ENCODE results near the gene ORMDL2. TPM values are rescaled to one million over a fixed set of nuclear protein-coding genes. Genes with fewer than 3 reads are reported as not detected.
A peak's percentile ranks its signal among the peaks of the same experiment; 100 is the strongest.
"Not testable (repeated sequence)": the region's sequence is repeated elsewhere in the genome, so short reads cannot be mapped to it uniquely, and the experiment has no call there.

Gene ORMDL2
- total RNA-seq, 1 donor from 2014 or later = 88.4 TPM

DNA sequence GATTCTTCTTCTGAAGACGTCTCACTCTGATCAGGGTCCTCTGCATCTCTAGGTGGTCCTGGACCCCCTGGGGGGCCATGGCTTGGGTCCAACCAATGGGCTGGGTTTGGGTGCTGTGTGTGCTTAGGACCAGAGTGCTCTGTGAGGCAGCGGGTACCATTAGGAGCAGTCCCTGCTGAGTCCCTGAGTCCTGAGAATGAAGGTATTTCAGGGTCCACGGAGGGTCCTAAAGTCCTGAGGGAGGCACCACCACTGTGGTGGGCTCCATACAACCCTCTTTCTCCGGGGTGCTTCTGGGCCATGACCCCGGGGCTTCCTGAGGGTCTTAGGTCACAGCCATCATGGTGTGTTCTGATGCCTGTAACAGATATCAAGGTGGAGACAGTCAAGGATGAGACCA, 10.5 kb downstream of the ORMDL2 start:
- DNase-seq (ENCODE audit: low spot score) = no peak

DNA sequence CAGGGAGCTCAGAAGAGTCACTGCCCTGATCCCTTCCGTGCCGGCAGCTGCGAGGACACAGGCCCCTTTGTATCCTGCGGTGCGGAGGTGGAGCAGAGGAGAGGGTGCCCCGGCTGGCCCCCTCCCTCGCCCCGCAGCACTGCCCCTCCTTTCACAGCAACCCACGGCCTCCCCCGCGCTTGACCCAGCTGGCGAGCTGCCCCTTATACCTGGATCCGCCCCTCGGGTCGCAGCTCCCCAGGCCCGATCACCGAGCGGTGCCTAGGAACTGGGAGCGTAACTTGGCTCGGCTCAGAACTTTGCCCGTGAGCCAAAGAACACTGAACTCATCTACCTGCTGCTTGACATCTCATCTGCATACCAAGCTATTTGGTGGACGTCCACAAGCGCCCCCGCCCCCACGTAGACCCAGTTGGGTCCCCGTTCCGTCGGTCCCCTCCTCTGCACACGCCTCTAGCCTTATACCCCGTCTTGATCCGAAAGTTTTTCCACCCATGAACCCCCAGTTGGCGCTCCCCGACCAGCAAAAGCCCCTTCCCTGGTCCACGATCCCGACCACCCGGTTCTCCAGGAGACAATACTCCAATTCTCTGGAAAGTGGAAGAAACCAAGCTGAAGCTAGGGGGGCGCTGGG, 12.2 kb downstream of the ORMDL2 start:
- no peak for DNase-seq (ENCODE audit: low spot score)

DNA sequence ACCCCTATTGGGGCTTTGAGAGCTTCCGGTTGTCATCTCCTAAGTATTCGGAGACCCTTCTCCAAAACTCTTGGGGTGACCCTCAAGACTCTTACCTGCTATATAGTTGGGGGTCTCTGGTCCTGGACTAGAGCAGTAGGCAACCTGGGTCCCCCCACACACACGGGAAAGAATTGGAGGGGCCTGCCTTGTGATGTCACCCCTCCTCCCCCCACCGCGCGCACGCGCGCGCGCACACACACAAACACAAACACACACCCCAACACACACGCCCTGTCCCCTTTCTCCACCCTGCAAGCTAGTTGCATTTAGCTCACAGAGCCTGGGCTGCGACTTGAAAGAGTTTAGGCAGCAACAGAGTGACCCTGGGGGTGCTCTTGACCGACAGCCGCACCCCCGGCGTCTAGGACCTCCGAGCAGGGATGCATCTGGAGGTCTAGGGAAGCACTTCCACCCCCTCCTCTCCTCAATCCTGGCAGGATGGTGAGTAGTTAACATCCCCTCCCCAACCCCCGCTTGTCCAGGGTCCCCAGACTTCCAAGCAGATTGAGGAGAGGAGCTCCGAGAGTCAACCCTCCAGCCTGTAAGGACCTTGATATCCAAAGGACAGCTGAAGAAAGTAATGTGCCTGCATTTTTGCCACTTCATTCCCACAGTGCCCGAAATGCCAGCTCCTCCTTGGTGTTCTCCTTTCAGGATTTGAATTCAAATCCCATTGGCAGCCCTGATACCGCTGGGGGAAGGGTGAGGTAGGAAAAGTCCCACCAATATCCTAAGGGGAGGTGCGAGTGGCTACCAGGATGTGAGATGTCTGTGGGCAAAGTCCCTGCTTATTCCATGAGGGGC, 13.0 kb downstream of the ORMDL2 start:
- peak; percentile 83 for DNase-seq (ENCODE audit: low spot score)

- DNase-seq (ENCODE audit: low spot score) = no peak
These were observed 13.6 kb downstream of the ORMDL2 start for GRCh38 chr12:55831447-55831815.

- DNase-seq (ENCODE audit: low spot score) = no peak
These were observed 15.2 kb downstream of the ORMDL2 start for GRCh38 chr12:55833056-55833455.

DNA sequence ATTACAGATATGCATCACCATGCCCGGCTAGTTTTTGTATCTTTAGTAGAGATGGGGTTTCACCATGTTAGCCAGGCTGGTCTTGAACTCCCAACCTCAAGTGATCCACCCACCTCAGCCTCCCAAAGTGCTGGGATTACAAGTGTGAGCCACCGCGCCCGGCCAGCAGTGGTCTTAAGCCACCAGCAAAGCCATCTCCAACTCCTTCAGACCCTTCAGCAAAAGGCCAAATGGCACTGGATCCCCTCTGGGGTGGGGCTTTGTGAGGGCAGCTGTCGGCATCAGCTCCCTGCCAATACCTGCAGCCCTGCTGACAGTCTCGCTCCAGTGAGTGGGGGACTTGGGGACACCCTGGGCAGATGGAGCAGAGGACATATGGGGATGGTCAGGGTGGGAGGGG, 16.6 kb downstream of the ORMDL2 start:
- DNase-seq (ENCODE audit: low spot score) = not testable (repeated sequence)

GRCh38 chr12:55838361-55838760, 20.5 kb downstream of the ORMDL2 start:
- no peak for DNase-seq (ENCODE audit: low spot score)

- no peak for DNase-seq (ENCODE audit: low spot score)
These were observed 21.7 kb downstream of the ORMDL2 start for GRCh38 chr12:55839345-55840140.

DNA sequence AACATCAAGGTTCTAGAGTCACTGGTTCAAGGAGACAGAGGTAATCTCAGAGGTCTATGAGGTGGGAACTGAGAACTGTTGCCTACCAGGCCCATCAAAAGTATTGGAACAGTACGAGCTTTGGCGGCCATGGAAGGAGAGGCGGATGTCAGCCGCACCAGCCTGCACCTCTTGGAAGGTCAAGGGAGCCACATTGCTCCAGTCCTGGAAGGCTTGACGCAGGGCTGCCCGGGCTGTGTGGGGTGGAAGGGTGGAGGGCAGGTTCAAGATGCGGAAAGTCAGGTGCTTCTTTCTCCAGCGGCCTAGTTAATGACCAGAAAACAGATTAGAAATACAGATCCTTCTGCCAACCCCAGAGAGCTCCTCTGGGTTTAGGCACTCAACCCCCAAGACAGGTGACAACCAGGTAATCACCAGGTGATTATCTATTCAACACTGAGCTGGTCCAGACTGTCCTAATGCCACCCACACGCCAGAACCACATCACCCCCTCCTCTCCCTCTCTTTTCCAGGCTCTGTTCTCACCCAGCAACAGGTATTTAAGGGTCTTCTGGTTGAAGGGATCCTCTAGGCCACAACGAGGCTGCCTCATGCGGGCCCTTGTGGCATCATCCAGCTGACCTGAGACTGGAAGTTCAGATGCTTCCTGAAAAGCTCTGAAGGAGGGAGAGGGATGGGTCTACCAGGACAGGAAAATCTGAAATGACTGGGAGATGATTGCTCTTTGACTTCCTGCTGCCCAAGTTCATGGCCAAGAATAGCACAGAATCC, 22.9 kb downstream of the ORMDL2 start:
- DNase-seq (ENCODE audit: low spot score) = no peak

GRCh38 chr12:55842681-55843429, 25.0 kb downstream of the ORMDL2 start, which contains the start of gene MMP19:
Gene MMP19 (minus strand): TSS chr12:55842936. CDS start chr12:55842830, 106 bp downstream.
- no peak for DNase-seq (ENCODE audit: low spot score)

- no peak for DNase-seq (ENCODE audit: low spot score)
These were observed 25.6 kb downstream of the ORMDL2 start for GRCh38 chr12:55843431-55843830.

DNA sequence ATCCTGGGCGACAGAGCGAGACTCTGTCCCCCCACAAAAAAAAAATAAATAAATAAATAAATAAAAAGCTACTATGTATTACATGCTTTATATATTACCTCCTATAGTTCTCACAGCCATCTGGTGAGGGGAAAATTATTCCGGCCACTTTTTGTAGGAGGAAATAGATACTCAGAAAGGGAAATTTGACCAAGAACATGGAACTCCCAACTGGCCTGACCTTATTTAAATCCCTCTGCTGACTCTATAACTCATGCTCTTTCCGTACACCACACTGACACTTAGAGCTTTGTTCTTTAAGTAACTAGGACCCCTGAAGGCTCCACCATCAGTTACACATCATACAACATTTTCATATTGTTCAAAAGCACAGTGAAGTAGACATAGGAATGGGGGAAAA, 27.1 kb downstream of the ORMDL2 start:
- no peak for DNase-seq (ENCODE audit: low spot score)

- DNase-seq (ENCODE audit: low spot score) = no peak
These were observed 27.5 kb downstream of the ORMDL2 start for GRCh38 chr12:55845361-55845760.

GRCh38 chr12:55845785-55846496, 28.1 kb downstream of the ORMDL2 start:
- no peak for DNase-seq (ENCODE audit: low spot score)

GRCh38 chr12:55847033-55847432, 29.2 kb downstream of the ORMDL2 start:
- no peak for DNase-seq (ENCODE audit: low spot score)

DNA sequence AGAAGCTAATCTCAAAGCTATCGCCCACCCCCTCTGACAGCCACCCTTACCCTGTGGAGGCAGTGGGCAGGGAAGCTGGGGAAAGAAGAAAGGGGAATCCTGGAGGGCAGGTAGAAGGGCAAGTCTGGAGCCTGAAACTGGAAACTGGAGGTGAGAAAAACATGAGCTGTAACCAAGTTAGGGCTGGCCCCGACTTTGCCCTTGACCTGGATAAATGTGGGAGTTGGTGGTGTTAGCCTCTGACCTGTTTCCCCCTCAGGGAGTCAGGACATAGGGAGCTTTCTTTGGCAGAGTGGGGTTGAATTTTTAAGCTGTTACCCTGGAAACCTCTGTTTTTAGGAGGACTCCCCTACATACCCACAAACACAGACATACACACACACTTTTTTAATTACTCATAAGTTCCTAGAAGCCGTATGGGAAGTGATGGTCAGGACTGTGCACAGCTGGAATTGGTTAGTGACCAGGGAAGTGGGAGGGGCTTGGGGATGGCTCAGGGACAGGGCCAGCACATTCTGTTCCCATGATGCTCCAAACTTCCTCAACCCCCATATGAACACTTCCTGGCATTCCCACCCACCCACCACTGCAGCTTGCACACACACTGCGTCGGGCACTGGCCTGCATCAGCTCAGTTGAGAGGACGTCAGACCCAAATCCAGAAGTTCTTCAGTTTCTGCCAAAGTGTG, 29.9 kb downstream of the ORMDL2 start:
- DNase-seq (ENCODE audit: low spot score) = peak; percentile 90

DNA sequence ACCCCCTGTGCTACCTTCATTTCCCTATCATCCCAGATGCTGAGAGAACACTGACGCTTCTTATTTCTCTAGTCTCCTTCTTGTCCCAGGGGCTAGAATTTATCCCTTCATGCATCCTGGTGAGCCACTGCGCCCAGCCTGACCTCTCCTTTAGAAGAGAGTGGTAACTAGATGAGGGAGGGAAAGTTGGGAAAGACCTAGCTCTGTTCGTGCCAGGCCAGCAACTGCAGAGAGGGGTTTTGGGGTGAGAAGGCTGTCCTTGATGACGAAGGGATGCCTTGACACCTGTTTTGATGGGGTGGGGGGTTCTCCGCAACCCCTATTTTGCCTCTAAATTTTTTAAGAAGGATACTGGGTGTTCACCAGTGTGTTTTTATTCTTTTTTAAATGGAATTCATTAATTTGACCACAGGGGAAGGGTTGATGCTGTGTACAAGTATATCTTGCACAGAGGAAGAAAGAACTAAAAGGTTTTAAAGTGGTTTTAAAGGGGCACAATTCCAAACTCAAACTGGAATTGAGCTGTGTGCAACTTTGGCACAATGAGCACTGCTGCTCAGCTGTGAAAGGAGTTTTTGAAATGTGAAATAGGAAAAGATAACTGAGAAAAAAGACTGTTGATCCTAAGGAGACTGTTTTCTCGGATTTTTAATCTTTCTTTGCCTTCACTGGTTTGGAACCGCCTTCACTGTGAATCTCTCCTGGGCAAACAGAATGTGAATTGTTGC, 31.9 kb downstream of the ORMDL2 start:
- no peak for DNase-seq (ENCODE audit: low spot score)

DNA sequence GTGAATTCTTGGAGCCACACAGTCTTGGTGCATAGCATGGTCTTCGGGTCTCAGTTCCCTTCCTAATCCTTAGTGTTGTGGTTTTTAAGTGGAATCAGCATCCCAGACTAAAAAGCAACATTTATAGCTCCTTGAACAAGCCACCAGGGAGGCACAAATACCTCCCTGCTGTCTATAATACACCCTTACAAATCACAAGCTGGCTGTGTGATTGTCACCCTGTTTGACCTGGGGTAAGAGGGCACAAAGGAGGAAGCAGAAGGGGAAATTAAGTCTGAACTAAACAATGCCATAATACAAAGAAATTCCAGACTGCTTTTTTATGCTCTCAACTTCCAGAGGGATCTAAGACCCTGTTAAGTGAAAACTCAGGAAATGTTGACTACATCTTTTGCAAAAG, 32.6 kb downstream of the ORMDL2 start:
- DNase-seq (ENCODE audit: low spot score) = no peak

DNA sequence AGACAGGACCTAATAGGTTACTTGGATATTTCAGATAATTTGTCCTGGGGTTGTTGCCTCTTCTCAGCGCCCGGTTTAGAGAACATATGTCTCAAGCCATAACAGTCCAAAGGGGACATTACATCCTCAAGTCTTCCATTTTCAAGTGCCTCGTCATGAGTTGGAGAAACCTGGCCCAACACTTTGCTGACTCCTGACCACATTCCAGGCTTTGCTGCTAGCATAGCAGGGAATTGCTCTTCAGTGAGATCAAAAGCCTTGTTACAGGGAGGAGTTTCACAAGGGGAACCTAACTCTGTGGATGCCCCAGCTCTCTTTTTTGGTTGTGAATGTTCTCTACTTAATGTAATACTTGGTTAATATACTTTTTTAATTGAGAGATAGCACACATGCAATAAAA, 33.1 kb downstream of the ORMDL2 start:
- DNase-seq (ENCODE audit: low spot score) = no peak
